MM.1S (cell line): ENCODE measurements around the gene EIF2D.

Source experiments
- DNase-seq: peaks from one replicate; pipeline ENCODE4 v3.0.0-alpha.2; 2015
- H2AFZ ChIP-seq: fragments of 300-600 bp; sonication (generic); 2 replicates; pipeline ENCODE4 v1.6.0; 2016; ENCODE audit warnings: antibody characterized with exemption, low read length
- H3F3A ChIP-seq: fragments of 300-600 bp; sonication (generic); 2 replicates; pipeline ENCODE4 v1.6.1; 2016; ENCODE audit warnings: mild to moderate bottlenecking, antibody characterized with exemption, low read length, moderate library complexity, mixed read lengths; ENCODE audit not compliant: insufficient read depth
- H3K27ac ChIP-seq: fragments of 300-600 bp; sonication (generic); 2 replicates; pipeline ENCODE4 v1.5.1; 2016; ENCODE audit warnings: mild to moderate bottlenecking, low read length
- H3K27me3 ChIP-seq: fragments of 300-600 bp; sonication (generic); replicated peaks from 2 replicates; pipeline ENCODE4 v1.6.0; 2016; ENCODE audit warnings: low read length; ENCODE audit not compliant: insufficient read depth
- H3K36me3 ChIP-seq: fragments of 300-600 bp; sonication (generic); replicated peaks from 2 replicates; pipeline ENCODE4 v1.6.1; 2016; ENCODE audit warnings: mild to moderate bottlenecking, low read length, mixed read lengths; ENCODE audit not compliant: insufficient read depth
- H3K4me1 ChIP-seq: fragments of 300-600 bp; sonication (generic); 2 replicates; pipeline ENCODE4 v1.6.1; 2016; ENCODE audit warnings: low read length, mixed read lengths
- H3K4me2 ChIP-seq: fragments of 300-600 bp; sonication (generic); 2 replicates; pipeline ENCODE4 v1.6.0; 2016; ENCODE audit warnings: low read depth, low read length
- H3K4me3 ChIP-seq: fragments of 300-600 bp; sonication (generic); 2 replicates; pipeline ENCODE4 v1.5.1; 2016; ENCODE audit warnings: low read length, mixed read lengths
- H3K79me2 ChIP-seq: fragments of 300-600 bp; sonication (generic); 2 replicates; pipeline ENCODE4 v1.6.1; 2016; ENCODE audit warnings: mixed run types, low read length, mixed read lengths
- H3K9ac ChIP-seq: fragments of 300-600 bp; sonication (generic); 2 replicates; pipeline ENCODE4 v1.6.1; 2016; ENCODE audit warnings: low read length, mixed read lengths
- H3K9me2 ChIP-seq: fragments of 300-600 bp; sonication (generic); replicated peaks from 2 replicates; pipeline ENCODE4 v1.6.1; 2016; ENCODE audit warnings: mild to moderate bottlenecking, low read length, mixed read lengths; ENCODE audit not compliant: insufficient read depth
- H3K9me3 ChIP-seq: fragments of 300-600 bp; sonication (generic); replicated peaks from 2 replicates; pipeline ENCODE4 v1.6.1; 2016; ENCODE audit warnings: mild to moderate bottlenecking, low read length, mixed read lengths; ENCODE audit not compliant: insufficient read depth
- H4K20me1 ChIP-seq: fragments of 300-600 bp; sonication (generic); 2 replicates; pipeline ENCODE4 v1.6.1; 2016; ENCODE audit warnings: mild to moderate bottlenecking, low read length, moderate library complexity, mixed read lengths; ENCODE audit not compliant: insufficient read depth
- CTCF ChIP-seq: fragments of 300-600 bp; sonication (generic); IDR thresholded peaks from 2 replicates; pipeline ENCODE4 v1.5.1; 2016; ENCODE audit warnings: antibody characterized with exemption, low read length, mixed read lengths
- EZH2 ChIP-seq: fragments of 300-600 bp; sonication (generic); optimal IDR thresholded peaks from 2 replicates; pipeline ENCODE3; 2017; ENCODE audit warnings: low read depth, mild to moderate bottlenecking, antibody characterized with exemption, low read length, mixed read lengths
- EZH2phosphoT487 ChIP-seq: fragments of 300-600 bp; sonication (generic); IDR thresholded peaks from 2 replicates; pipeline ENCODE4 v1.6.1; 2018; ENCODE audit warnings: antibody characterized with exemption, low read length

The EIF2D gene

DNA sequence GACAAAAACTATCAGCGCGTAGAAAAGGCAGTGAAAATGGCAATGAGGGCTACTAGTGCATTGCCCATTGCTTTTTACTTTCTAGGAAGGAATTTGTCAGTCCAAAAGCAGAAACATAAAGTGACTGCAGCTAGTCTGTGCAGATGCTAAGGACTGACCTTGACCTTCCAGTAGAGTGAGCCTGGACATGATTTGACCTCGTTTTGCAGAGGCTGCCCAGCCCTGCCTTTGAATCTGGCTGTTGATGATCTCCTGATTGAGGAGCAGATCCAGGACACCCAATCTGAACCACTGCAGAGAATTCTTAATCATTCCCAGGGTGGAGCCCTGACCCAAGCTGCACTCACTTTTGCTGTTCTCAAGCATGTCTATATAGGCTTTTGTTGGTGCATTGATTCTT, 44.7 kb upstream of the EIF2D start:
- no peak for DNase-seq
- H4K20me1 ChIP-seq = no peaks in the 10 kb centered on the region
- TF ChIP-seq CTCF = no peak
- no peak for TF ChIP-seq EZH2
- no peak for TF ChIP-seq EZH2phosphoT487
- H3K9me2 ChIP-seq = no peaks in the 10 kb centered on the region
- no peaks in the 10 kb centered on the region for H3K9me3 ChIP-seq
- H3K4me2 ChIP-seq = no peak overlapping the region
- peaks cover 12% of the 10 kb centered on the region for H3K4me1 ChIP-seq
- no peaks in the 10 kb centered on the region for H3K79me2 ChIP-seq
- no peak overlapping the region for H3K27ac ChIP-seq
- no peak overlapping the region for H3K9ac ChIP-seq
- no peaks in the 10 kb centered on the region for H3F3A ChIP-seq
- H2AFZ ChIP-seq = no peak overlapping the region
- H3K27me3 ChIP-seq = 0 out of 2 replicates have a peak, but pooled peaks cover 4% of the 10 kb centered on the region
- no peaks in the 10 kb centered on the region for H3K36me3 ChIP-seq
- H3K4me3 ChIP-seq = no peak overlapping the region

DNA sequence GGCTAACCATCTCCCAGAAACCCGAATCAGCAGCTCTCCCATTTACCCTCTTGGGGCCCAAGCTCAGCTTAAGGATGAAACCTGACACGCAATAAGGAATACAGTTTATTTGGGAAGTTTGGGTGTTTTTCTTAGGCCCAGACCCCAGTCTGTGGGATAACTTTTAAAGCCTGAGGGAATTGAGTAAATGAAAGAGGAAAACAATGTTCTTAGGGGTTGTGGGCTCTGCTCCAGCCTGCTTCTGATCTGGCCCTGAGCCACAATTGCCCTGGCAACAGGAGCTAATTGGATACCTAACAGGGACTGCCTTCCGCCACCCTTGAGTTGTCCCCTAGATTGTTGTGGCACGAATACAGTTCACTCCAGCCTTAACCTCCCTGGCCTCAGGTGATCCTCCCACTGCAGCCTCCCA, 43.2 kb upstream of the EIF2D start:
- no peaks in the 10 kb centered on the region for H4K20me1 ChIP-seq
- no peak for TF ChIP-seq CTCF
- no peak for TF ChIP-seq EZH2
- no peak for TF ChIP-seq EZH2phosphoT487
- no peak for DNase-seq
- H3K79me2 ChIP-seq = no peaks in the 10 kb centered on the region
- H3K9ac ChIP-seq = no peak overlapping the region
- no peaks in the 10 kb centered on the region for H3K36me3 ChIP-seq
- no peaks in the 10 kb centered on the region for H3K9me3 ChIP-seq
- H3K27ac ChIP-seq = no peak overlapping the region
- no peaks in the 10 kb centered on the region for H3F3A ChIP-seq
- H3K4me2 ChIP-seq = no peak overlapping the region
- H3K4me3 ChIP-seq = no peak overlapping the region
- H3K4me1 ChIP-seq = peaks cover 12% of the 10 kb centered on the region
- no peak overlapping the region for H2AFZ ChIP-seq
- H3K9me2 ChIP-seq = no peaks in the 10 kb centered on the region
- H3K27me3 ChIP-seq = 0 out of 2 replicates have a peak, but pooled peaks cover 4% of the 10 kb centered on the region

DNA sequence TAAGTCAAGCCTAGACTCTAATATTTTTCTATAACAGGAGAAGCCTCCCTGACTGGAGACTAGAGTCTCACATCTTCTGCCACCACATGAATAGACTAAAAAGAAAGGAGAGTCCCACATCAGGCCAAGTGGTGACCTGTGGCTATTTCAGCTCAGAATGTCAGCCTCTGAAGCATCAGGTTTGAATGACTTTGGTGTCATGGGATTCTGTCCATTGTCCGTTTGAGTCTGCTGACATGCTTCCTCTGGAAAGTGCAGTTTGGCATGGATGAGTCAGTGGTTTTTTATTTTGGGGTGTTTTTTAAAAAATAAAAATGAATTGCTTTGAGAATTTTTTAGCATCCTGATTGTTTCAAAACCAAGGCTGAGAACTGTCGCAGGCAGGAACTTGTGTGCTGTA, 42.6 kb upstream of the EIF2D start:
- TF ChIP-seq EZH2phosphoT487 = no peak
- no peak for TF ChIP-seq CTCF
- no peak for TF ChIP-seq EZH2
- Histone ChIP-seq H3K4me2 (no peak overlapping the region), H3K27me3 (0 out of 2 replicates have a peak, but pooled peaks cover 4% of the 10 kb centered on the region), H3K9me2 (no peaks in the 10 kb centered on the region), H3K4me3 (no peak overlapping the region), H3K9ac (no peak overlapping the region), H3K79me2 (no peaks in the 10 kb centered on the region), H3K4me1 (peaks cover 12% of the 10 kb centered on the region), H2AFZ (no peak overlapping the region), H3K9me3 (no peaks in the 10 kb centered on the region), H3K27ac (no peak overlapping the region), H4K20me1 (no peaks in the 10 kb centered on the region), H3K36me3 (no peaks in the 10 kb centered on the region), H3F3A (no peaks in the 10 kb centered on the region)
- DNase-seq = no peak
